MV-4-11 (cell line): ENCODE results near the gene HLA-DMB.

Source experiments
- DNase-seq: peaks from one replicate; lab custom pipeline; 2025; lab: John Stamatoyannopoulos, UW

The HLA-DMB gene

GRCh38 chr6:32971581-32972352 lies 30.9 kb upstream of the HLA-DMB start:
- peak; percentile 100 for DNase-seq

GRCh38 chr6:32971242-32971580 lies 30.4 kb upstream of the HLA-DMB start:
- DNase-seq, result no peak

DNA sequence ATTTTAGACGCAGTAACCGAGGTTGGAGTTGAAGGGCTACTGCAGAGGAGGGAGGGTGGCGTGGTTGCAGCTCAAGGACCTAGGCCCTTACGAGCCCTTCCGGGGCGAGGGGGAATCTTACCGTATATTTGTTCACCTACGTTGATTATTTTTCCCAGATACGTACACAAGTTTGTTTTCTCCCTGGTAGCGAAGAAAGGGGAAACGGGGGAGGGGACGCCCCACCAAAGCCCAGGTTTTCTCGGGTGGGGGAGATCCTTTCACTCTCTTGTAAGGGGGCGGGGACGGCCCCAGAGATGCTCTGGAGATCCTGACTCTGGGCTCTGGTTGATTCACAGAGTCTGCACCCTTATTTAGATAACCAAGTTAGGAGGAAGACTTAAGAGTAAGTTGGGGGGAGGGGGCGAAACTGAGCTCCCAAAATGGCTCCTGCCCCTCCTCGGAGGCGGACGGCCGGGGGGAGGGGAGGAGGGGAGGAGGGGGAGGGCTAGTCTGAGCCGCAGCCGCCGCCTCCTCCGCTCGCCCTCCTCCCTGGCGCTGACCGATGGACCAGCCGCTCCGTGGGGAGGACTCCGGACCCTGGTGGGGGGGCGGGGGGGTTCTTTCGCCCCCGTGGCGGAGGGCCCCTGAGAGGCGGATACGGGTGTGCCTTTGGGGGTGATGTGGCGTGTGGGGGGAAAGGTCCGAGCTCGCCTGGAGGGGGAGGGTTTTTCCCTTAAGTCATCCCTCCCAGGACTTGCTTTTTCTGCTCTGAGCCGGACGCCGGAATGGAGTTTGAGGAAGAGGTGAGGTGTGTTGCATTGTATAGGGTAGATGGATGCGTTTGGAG lies 29.8 kb upstream of the HLA-DMB start:
- DNase-seq, result peak; percentile 77

GRCh38 chr6:32969685-32970412 lies 29.0 kb upstream of the HLA-DMB start:
- DNase-seq, result peak; percentile 79

GRCh38 chr6:32968867-32969684 lies 28.2 kb upstream of the HLA-DMB start:
- DNase-seq, result peak; percentile 75

DNA sequence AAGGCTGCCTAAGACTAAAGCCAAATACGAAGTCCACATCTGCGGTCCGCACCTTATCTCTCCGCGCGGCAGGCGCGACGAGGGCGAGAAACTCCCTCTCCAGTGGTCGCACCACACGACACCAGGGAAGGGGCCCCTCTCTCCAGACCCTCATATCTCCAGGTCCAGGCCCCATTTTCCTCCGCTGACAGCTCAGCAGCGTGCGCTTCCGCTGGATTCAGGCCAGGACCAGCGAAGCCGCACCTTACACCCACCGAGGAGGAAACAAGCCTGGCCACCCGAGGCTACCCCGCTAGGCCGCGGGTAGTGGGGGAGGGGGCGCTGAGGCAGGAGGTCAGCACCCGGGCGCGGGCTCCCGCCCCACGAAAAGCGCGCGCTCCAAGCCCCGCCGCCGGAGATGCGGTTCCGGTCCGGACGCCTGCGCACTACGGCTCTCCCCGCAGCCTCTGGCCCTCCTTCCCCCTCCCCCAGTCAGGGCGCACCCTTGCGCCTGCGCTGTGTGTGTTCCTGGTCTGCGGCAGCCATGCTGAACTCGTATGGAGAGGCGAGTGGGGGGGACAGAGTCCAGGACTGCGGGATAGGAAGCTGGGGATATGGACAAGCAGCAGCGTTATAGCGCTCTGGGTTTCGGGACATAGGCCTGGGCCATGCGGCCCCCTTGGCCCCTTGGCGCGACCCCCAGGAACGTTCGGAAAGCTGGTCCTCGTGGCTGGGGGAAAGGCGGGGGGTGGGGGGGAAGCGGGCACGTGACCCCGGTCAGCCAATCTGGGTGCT lies 27.5 kb upstream of the HLA-DMB start, which contains the start of gene BRD2:
Gene BRD2, plus strand, starts transcription at position 502 of the 774 bp plus-strand sequence. CDS start 4,305 bp downstream, outside the sequence.
- peak; percentile 94 for DNase-seq

DNA sequence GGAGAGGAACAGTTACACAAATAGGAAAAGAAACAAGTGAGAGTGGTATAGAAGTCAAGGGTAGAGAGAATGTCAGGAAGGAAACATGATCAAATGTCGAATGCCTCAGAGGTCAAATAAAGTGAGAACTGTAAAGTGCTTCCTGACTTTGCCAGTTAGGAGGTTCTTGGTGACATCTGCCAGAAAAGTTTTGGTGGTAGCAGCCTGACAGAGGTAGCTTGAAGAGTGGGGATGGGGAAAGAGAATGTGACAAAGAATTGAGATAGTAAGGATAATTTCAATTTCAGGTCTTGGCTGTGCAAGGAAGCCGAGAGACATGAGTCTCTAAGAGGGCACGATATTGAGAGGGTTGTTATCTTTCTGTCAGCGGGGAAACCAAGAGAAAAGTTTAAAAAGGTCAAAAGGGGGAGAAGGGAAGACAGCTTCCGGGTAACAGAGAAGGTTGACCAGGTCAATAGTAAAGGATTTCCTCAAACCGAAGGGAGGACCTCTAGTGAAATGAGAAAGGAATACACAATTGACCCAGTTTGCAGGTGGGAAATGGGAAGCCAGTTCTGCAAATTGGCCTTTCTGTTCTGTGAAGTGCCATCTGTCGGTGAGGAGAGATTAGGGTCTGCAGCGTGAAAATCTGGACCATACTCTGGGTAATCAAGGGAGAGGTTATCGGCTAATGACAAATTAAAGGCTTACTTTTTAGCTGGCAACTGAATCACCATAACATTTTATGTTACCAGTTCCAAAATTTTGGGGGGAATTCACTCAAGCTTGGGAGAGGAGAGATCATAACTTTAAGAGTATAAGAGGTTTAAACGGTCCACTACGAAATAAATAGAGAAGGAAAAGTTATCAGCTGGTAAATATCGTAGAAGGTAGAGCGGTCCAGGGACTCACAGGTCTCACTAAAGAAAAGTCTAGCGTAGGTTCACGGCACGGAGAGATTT lies 26.6 kb upstream of the HLA-DMB start:
- DNase-seq, result peak; percentile 74

GRCh38 chr6:32964776-32965175 lies 23.9 kb upstream of the HLA-DMB start:
- no peak for DNase-seq

- peak; percentile 43 for DNase-seq
These were observed 23.0 kb upstream of the HLA-DMB start for GRCh38 chr6:32963866-32964265.

GRCh38 chr6:32962213-32962826 lies 21.5 kb upstream of the HLA-DMB start:
- no peak for DNase-seq

DNA sequence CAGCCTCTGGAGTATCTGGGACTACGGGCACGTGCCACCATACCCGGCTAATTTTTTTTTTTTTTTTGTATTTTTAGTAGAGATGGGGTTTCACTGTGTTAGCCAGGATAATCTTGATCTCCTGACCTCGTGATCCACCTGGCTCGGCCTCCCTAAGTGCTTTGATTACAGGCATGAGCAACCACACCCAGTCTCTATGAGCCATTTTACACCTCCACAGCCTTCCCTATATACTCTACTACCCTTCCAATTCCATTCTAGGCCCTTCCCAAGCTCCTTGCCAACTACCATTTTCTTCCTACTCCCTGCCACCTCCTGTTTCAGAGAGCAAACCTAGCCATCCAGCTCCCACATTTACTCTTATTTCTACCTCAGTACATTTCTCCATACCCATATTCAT lies 19.7 kb upstream of the HLA-DMB start:
- DNase-seq, result no peak

DNA sequence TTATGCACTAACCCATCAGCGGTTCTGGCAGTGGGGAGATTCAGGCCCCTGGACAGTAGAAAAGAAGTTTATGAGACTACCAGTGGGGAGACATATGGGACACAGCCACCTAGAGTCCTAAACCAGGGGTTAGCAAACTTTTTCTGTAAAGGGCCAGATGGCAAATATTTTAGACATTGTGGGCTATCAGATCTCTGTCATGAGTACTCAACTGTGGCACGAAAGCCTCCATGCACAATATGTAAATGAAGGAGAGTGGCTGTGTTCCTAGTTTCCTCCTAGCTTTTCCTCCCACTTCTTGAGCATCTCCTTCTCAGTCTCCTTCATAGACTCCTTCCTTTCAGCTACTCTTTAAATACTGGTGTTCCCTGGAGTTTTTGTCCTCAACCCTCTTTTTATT lies 15.3 kb upstream of the HLA-DMB start:
- DNase-seq, result no peak

- DNase-seq, result no peak
These were observed 14.4 kb upstream of the HLA-DMB start for GRCh38 chr6:32954986-32955802.

DNA sequence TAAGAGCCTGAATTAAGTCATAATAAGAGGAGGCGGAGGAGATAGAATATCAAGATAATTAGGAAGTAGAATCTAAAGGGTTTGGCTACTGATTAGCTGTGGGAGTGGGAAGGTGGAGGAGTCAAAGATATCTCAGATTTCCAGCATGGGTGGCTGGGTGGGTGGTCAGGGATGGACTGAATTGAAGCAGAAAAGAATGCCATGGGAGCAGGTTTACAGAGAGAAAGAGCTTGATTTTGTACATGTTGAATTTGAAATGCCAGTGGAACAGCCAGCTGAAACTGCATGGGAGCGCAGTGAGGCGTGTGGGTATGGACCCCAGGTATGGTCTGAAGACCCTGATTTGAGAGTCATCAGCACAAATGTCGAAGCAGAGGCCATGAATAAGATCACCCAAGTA lies 13.4 kb upstream of the HLA-DMB start:
- DNase-seq, result no peak

- no peak for DNase-seq
These were observed 12.9 kb upstream of the HLA-DMB start for GRCh38 chr6:32953775-32954174.

- peak; percentile 98 for DNase-seq
These were observed 12.2 kb upstream of the HLA-DMB start, which contains the start of gene HLA-DMA for GRCh38 chr6:32952817-32953739. Gene HLA-DMA (minus strand): TSS chr6:32953097. CDS start chr6:32953036, 61 bp downstream.

DNA sequence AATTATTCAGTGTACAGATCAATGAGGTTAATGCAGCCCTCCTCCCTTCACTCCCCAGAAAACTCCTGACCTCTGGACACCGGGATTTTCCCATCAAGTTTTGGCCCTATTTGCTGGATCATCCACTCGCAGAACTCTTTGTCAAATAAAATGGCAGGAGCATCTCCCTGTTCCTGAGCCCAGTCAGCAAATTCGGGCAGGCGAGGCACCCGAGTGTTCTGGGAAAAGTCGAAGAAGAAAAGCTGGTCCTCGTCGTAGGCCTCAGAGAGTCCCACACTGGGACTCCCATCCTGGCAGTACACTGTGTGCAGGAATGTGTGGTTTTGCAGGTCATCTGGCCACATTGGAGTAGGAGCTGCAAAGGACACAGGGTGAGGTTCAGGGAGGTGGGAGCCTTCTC lies 9.6 kb upstream of the HLA-DMB start:
- DNase-seq, result no peak
